ENCODE data around the gene RBBP8NL.

Gene RBBP8NL

DNA sequence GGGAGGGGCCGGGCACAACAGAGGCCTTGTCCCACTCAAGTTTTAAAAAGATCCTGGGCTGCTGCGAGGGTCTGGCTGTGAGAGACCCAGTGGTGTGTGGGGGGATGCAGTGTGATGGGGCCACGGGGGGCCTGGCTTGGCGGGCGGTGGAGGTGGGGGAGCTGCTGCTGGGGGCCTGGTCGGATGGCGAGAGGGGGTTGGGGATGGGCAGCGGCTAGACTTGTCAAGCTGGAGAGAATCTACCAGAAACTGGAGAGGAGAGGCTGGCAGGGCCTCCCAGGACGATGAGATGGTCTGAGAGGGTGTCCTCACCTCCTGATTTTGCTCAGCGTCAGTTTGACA lies 35.3 kb downstream of the RBBP8NL start:
- Histone ChIP-seq H3K9me3 (no peaks in the 10 kb centered on the region), H3K36me3 (peaks cover 27% of the 10 kb centered on the region), H3K27me3 (no peaks in the 10 kb centered on the region), H3K4me3 (ENCODE audit: low read depth, low read length) (no peak overlapping the region), H3K4me1 (no peaks in the 10 kb centered on the region)
- no peak for TF ChIP-seq CTCF (IDR thresholded peaks at IDR 0.05; ENCODE audit: low read depth, low read length)
- DNase-seq, result no peak

DNA sequence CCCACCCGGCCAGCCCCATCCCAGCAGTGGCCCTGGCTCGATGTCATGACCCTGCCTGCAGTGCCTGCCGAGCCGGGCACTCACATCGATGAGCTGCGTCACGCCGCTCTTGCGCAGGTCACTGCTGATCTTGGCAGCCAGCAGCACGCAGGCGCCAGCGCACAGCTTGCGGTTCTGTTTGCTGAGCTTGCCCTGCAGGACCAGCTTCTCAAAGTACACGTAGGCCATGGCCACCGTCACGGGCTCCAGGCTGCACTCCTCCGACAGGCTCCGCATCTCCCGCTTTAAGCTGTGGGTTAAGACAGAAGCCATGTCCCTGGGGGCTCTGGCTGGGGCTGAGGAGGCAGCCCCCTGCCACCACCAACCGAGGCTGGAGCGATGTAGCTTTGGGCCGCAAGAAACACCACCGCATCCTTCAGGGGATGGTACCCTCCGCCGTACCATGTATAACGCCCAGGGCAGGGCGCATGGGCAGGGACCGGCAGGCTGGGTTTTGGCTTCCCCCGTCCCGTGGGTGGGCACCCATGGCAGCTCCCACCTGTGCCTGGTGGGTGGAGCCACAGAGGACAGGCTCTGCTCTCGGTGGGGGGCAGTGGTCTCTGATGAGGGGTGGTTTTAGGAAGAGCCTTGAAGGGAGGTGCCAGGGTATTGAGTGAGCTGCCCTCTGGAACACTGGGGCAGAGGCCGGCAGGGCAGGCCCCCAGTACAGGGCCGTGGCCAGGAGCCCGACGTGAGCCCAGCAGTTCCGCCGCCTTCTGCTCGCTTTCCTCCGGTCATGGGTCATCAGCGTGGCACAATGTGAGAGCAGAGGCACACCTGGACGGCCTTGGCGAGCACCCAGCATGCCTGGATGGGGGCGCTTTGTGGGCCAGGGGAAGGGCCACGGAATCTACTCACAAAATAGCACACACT lies 35.9 kb downstream of the RBBP8NL start:
- no peaks in the 10 kb centered on the region for H3K9me3 ChIP-seq
- H3K4me3 ChIP-seq (ENCODE audit: low read depth, low read length), result no peak overlapping the region
- no peak for DNase-seq
- no peaks in the 10 kb centered on the region for H3K27me3 ChIP-seq
- no peak for TF ChIP-seq CTCF (IDR thresholded peaks at IDR 0.05; ENCODE audit: low read depth, low read length)
- no peaks in the 10 kb centered on the region for H3K4me1 ChIP-seq
- peaks cover 27% of the 10 kb centered on the region for H3K36me3 ChIP-seq

DNA sequence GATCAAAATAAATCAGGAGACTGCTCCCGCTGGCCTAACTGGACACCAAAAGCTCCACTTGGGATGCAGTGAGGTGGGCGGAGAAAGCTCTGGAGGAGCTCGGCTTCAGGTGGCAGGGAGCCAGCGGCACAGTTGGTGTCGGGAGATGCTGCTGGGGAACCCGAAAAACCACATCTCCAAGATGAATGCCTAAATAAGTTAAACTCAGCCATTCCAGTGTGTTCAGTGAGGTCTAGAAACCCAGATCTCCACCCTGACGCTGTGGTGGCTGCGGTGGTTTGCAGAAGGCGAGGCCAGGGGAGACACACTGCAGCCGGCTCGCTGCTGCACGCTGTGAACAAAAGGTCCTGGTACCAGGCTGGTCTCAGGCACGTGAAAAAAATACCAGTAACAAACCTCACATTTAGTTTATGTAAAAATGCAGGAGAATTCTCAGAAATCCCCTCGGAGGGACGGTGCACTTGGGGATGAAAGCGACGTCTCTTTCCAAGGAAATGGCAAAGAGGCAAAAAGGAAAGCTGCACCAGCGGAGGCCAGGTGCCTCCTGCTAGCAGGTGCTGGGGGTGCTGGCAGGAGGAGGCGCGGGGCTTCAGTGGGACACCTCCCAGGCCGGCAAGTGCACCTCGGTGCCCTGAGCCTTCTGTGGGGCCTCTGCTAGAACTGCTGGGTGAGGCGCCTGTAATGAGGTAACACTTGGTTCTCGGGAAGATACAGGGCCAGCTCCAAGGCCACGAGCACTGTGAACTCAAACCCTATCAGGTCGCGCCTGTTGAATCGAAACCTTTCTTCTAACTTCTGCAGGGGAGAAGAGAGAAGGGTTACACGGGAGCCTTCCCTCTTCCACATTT lies 36.8 kb downstream of the RBBP8NL start:
- no peaks in the 10 kb centered on the region for H3K9me3 ChIP-seq
- TF ChIP-seq CTCF (IDR thresholded peaks at IDR 0.05; ENCODE audit: low read depth, low read length), result no peak
- no peak overlapping the region for H3K4me3 ChIP-seq (ENCODE audit: low read depth, low read length)
- H3K4me1 ChIP-seq, result no peaks in the 10 kb centered on the region
- DNase-seq, result no peak
- no peaks in the 10 kb centered on the region for H3K27me3 ChIP-seq
- peaks cover 27% of the 10 kb centered on the region for H3K36me3 ChIP-seq

- no peaks in the 10 kb centered on the region for H3K27me3 ChIP-seq
- H3K4me3 ChIP-seq (ENCODE audit: low read depth, low read length), result no peak overlapping the region
- H3K36me3 ChIP-seq, result peaks cover 27% of the 10 kb centered on the region
- DNase-seq, result no peak
- no peak for TF ChIP-seq CTCF (IDR thresholded peaks at IDR 0.05; ENCODE audit: low read depth, low read length)
- no peaks in the 10 kb centered on the region for H3K9me3 ChIP-seq
- H3K4me1 ChIP-seq, result no peaks in the 10 kb centered on the region
Observed at GRCh38 chr20:62389601-62390087, 37.7 kb downstream of the RBBP8NL start.

- TF ChIP-seq CTCF (IDR thresholded peaks at IDR 0.05; ENCODE audit: low read depth, low read length), result 0 out of 2 replicates have a peak, but pooled peaks have one; percentile 14
- Histone ChIP-seq H3K9me3 (no peaks in the 10 kb centered on the region), H3K4me3 (ENCODE audit: low read depth, low read length) (peak overlapping the region; percentile 100), H3K27me3 (no peaks in the 10 kb centered on the region), H3K4me1 (no peaks in the 10 kb centered on the region), H3K36me3 (peaks cover 27% of the 10 kb centered on the region)
- DNase-seq, result no peak
Observed at GRCh38 chr20:62388839-62389600, 38.3 kb downstream of the RBBP8NL start.
